ENCODE measurements around the gene HCK.
"Not testable (repeated sequence)": the region's sequence is repeated elsewhere in the genome, so short reads cannot be mapped to it uniquely, and the experiment has no call there.

HCK gene

DNA sequence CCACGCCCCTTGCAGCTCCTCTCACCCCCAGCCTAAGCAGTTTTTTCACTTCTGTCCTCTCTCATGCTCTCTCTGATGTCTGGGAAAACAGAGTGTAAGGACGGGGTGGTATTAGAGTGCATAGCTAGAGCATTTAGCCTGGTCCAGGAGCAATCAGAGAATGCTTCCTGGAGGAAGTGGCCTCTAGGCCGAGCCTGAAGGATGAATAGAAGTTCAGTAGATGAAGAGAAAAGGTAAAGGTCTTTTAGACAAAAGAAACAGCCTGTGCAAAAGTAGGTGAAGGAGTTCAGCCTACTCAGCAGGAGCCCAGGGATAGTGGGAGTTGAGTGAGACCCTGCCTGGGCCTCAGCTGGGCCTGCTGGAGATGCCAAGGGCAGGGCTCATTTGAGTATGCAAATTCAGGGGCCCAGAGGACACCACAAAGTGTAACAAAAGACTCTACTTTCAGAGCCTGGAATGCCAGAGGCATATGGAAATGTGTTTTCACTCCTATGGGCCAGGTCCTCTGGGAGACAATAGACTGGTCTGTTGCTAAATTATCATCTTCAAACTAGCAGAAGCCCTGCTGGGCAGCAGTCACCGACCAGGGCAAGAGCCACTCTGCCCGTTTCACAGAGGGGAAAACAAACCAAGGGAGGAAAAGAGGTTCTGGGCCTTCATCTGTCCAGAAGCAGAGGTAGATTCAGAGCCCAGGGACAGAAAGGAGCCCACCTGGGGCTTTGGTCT lies 37.8 kb downstream of the HCK start:
- no peak for DNase-seq (ENCODE audit: low read depth in 3 of 3, low spot score in 1 of 3)

DNA sequence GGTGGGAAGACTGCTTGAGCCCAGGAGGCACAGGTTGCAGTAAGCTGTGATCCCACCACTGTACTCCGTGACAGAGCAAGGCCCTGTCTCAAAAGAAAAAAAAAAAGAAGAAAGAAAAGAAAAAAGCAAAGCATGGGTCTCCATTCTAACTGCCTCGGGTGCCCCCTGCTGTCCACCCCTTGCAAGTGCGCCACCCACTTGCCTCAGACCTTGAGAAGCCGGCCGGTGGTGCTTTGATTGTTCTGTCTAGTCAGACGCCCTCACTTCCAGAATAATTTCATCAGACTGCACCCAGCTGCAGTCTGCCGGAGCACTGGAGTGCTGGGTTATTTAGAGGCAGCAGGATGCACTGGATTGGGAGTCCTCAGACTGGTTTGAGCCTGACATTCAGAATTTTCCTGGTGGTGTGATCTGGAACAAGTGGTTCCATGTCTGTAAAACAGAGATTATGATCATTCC lies 39.9 kb downstream of the HCK start:
- peak; percentile 25 to 66 (median 50) for DNase-seq (ENCODE audit: low read depth in 3 of 3, low spot score in 1 of 3)

DNA sequence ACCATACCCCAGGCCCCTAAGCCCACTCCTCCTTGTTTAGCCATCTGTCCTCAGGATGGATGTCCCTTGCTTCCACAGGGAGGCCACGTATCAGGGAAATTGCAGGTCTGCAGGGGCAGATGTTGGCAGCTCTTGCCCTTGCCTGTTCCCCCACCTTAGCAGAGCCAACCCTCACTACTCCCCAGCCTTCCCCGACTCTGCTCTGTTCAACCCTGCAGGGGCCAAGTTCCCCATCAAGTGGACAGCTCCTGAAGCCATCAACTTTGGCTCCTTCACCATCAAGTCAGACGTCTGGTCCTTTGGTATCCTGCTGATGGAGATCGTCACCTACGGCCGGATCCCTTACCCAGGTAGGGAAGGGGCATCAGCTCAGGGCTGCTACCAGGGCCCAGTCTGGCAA lies 46.7 kb downstream of the HCK start:
- no peak for DNase-seq (ENCODE audit: low read depth in 3 of 3, low spot score in 1 of 3)

DNA sequence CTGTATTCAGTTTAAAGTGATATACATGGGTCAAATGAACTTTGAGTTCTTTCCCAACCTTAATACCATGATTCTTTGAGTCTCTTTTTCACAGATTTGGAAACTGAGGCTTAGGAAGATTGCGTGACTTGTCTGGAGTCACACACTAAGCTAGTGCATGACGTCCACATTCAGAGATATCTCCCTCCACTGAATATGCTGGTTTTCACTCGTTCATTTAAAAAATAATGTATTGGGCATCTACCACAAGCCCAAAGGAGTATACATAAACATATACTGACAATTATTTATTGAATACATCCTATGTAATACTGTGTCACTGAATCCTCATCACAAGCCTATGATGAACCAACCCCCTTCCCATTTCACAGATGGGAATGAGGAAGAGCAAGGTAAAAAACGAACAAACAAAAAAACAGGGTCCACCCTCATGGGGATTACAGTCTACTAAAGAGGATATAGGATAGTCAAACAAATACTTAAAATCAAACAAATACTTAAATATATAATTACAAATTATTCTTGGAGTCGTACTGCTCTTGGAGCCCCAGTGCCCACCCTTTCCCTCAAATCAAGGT lies 56.9 kb downstream of the HCK start:
- no peak for DNase-seq (ENCODE audit: low read depth in 3 of 3, low spot score in 1 of 3)

DNA sequence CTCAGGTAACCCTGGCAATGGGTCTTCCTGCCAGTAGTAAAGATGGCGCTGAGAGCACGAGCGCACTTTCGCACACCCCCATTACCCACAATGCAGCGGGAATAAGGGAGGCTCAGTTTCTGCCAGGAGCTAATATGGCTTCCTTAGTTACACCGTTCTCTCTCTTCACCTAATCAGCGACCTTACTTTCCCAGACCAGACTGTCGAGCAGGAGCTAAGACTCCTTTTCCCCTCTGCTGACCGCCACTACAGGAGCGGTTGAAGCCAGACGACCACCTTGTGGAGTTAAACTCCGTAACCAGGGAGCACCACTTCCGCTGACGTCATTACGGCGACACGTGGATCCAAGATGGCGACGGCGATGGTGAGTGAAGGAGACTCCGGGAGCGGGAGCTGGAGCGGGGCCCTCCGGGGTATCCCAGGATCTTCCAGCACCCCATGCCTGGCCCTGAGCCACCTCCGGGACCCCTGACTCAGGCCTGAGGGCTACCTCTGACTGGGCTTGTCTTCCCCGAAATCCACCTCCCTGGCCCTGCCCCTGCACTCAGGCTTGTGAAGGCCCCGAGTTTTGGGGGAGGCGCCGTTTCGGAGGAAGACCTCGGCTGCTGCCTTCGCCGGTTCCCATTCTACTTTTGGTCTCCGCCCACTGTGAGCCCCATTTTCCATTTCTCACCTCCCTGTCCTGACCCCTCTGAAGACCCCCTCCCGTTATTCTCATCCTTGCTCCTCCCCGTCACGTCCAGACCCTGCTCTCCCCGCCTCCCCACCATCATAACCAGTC lies 57.5 kb downstream of the HCK start, which contains the start of gene TM9SF4:
Gene TM9SF4 (plus strand): TSS at position 323 of the 781 bp plus-strand sequence. CDS start 27 bp downstream, at position 350.
- DNase-seq (ENCODE audit: low read depth in 3 of 3, low spot score in 1 of 3): peak; percentile 64 to 79 (median 76)

DNA sequence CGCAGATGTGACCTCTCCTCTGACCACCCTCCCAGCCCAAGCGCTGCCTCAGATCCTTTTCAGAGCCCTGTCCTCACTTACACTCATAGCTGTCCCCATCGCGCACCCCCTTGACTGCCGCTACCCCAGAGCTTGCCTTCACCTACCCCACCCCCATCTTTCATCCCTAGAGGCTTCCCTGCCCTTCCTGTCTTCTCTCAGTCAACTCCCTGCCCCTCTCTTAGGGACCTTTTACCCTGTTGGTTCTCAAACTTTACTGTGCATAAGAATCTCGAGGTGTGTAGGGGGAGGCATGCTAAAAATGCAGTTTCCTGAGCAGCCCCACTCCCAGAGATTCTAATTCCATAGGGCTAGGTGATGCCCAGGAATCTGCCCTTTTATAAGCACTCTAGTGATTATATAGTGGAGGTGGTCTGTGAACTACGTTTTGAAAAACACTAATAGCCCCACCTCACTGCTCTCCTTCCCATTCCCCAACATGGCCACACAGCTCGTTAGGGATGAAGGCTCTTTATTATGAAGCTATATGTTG lies 58.2 kb downstream of the HCK start:
- DNase-seq (ENCODE audit: low read depth in 3 of 3, low spot score in 1 of 3): no peak

DNA sequence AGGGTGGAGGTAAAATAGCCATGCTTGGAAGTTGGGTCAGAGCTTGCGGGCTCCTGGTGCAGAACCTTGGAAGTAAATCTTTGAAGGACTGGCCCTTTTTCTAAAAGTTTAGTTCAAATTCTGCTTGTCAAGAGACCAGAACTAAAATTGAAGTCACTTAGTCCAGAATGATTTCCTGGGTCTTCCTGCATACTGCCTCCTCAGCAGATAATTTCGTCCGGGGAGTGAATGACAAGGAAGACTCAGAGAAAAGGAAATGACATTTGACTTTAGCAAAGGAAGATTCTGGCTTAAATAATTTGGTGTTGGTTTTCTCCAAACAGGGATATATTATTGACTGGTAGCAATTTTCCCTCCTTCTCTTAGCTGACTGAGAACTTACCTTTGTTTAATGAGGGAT lies 58.7 kb downstream of the HCK start:
- DNase-seq (ENCODE audit: low read depth in 3 of 3, low spot score in 1 of 3): no peak

DNA sequence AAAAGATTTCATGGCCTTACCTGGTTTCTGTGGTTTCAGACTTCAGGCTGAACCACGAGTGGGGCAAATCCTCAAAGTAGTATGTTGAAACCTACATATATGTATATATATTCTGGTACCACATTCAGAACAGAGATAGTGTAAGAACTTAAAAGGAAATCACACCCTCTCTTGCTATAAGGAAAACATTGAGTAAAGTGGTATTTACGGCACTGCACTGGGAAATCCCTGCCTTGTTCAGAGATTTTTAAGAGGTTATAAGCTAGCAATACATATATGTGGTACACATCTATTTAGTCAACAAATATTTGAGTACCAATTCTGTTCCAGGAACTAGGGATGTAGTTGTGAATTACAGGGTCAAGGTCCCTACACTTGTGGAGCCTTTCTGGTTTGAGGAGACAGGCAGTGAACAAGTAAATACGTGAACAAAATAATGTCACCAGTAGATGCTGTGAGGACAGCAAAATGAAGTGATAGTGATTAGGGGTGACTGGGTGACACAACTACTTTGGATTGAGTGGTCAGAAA lies 59.2 kb downstream of the HCK start:
- DNase-seq (ENCODE audit: low read depth in 3 of 3, low spot score in 1 of 3): no peak

DNA sequence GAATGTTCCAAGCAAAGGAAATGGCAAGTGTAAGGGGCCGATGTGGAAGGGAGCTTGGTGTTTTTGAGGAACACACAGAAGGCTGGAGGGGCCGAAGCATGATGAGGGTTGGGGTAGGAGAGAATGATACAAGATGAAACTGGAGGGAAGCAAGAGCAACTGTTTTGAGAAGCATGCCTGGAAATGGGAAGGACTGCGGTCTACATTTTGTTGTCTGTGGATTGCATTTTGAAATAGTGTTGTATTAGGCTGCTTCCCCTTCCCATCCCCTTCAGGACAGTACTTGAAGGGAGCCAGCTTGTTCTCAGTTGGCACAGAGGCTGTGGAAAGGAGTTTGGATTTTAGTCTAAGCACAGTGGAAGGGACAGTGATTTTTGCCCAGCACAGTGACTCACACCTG lies 59.7 kb downstream of the HCK start:
- no peak for DNase-seq (ENCODE audit: low read depth in 3 of 3, low spot score in 1 of 3)

DNA sequence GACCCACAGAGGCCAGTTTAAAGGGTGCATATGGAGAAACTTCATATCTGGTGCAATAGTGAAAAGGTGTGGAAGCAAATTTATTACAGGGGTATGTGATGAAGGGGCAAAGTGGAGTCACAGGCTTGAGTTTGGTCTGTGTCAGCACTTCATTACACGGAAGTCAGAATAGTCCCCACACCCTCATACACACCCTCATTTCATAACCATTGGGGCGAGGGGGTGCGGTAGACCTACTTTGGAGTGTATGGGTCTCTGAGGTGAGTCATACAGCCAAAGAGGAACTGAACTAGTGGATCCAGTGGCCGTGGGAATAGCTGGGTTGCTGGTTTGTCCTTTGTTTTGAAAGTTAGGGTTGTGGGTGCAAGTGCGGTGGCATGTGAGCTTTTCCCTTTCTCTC lies 60.8 kb downstream of the HCK start:
- DNase-seq (ENCODE audit: low read depth in 3 of 3, low spot score in 1 of 3): no peak

DNA sequence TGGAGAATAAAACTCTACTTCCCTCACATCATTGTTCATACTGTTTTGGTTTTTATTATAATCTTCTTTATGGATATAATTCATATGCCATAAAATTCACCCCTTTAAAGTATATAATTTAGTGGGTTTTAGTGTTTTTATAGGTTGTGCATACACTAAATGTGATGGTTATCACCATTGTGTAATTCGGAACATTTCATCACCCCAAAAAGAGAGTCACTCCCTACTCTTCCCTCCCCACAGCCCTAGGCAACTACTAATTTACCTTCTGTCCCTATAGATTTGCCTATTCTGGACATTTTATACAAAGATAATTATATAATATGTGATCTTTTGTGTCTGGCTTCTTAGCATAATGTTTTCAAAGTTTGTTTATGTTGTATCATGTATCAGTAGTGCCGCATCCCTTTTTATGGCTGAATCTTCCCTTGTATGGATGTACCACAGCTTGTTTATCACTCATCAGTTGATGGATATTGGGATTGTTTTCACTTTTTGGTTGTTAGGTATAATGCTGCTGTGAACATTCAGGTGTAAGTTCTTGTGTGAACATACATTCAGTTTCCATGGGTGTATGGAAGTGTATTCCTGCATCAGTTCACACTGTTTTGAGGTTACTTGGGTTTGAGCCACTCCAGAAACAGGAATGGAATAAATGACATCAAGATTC lies 61.7 kb downstream of the HCK start:
- DNase-seq (ENCODE audit: low read depth in 3 of 3, low spot score in 1 of 3): no peak

DNA sequence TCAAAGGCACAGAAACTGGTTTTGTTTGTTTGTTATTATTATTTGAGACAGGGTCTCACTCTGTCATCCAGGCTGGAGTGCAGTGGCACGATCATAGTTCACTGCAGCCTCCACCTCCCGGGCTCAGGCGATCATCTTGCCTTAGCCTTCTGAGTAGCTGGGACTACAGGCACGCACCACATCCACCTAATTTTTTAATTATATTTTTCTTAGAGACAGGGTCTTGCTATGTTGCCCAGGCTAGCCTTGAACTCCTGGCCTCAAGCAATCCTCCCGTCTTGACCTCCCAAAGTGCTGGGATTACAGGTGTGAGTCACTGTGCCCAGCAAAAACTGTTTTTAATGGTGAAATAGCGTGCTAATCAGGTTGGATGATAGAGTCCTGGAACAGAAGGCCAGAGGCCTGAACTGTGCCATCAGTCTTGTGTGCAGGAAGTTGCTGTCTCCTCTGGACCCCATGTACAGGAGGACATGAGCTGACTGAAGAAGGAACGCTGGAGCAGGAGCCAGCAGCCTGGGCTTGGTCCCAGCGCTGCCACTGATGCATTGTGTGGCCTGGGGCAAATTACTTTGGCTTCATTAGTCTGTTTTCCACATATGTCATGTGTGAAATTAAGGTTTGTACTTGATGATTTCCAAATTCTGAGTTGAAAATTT lies 62.4 kb downstream of the HCK start:
- no peak for DNase-seq (ENCODE audit: low read depth in 3 of 3, low spot score in 1 of 3)

DNA sequence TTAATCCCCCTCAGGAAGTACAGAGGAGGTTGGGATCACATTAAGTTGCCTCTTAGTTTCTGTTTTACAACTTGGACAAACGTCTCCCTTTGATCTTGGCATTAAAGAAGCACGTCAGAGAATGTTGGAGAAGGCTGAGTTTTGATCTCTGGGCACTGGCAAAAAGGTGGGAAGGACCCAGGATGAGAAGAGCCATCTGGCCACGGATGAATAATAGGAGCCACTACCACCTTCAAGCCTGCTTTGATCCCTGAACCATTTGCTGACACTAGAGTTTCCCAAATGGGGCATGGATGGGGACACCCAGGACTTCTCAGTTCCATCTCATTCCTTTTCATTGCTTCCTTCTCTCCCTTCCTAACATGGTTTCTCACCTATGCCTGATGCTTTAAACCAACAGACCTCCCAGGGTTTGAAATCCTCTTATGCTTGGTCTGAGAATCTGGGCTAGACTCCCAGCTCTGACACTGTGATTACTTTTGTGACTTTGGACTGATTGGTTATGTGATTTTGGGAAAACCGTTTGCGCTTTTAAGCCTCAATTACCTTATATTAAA lies 63.2 kb downstream of the HCK start:
- DNase-seq (ENCODE audit: low read depth in 3 of 3, low spot score in 1 of 3): no peak

DNA sequence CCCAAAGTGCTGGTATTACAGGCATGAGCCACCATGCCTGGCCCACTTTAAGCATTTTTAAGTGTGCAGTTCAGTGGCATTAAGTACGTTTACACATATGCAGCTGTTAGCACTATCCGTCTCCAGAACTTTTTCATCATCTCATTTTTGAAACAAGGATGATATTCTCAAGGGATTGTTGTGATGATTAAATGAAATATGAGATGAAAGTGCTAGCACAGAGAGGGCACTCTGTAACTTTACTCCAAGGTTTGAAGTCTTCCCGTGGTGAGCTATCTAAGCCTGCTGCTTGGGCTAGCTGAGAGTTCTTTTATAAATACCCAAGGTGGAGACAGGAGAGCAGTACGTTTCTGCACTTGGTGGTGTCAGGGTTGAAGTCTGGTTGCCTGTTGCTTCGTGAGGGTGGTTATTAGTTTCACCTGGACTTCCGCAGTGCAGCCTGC lies 64.1 kb downstream of the HCK start:
- no peak for DNase-seq (ENCODE audit: low read depth in 3 of 3, low spot score in 1 of 3)

DNA sequence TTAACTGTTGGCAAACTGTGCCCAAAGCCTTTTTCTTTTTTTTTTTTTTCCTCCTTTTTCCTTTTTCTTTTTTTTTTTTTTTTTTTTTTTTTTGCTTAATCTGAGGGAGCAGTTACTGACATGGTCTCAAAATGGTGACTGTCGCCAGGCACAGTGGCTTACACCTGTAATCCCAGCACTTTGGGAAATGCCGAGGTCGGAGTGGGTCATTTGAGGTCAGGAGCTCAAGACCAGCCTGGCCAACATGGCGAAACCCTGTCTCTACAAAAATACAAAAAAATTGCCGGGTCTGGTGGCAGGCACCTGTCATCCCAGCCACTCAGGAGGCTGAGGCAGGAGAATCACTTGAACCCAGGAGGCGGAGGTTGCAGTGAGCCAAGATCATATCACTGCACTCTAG lies 64.8 kb downstream of the HCK start:
- not testable (repeated sequence) for DNase-seq (ENCODE audit: low read depth in 3 of 3, low spot score in 1 of 3)

DNA sequence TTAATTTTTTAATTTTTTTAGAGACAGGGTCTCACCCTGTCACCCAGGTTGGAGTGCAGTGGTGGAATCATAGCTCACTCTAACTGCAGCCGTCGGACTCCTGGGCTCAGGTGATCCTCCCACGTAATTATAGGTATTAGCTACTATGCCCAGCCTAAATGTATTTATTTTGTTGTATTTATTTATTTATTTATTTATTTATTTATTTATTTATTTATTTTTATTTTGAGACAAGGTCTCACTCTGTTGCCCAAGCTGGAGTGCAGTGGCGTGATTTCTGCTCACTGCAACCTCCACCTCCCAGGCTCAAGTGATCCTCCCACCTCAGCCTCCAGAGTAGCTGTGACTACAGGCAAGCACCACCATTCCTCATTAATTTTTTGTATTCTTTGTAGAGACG lies 66.4 kb downstream of the HCK start:
- DNase-seq (ENCODE audit: low read depth in 3 of 3, low spot score in 1 of 3): not testable (repeated sequence)

DNA sequence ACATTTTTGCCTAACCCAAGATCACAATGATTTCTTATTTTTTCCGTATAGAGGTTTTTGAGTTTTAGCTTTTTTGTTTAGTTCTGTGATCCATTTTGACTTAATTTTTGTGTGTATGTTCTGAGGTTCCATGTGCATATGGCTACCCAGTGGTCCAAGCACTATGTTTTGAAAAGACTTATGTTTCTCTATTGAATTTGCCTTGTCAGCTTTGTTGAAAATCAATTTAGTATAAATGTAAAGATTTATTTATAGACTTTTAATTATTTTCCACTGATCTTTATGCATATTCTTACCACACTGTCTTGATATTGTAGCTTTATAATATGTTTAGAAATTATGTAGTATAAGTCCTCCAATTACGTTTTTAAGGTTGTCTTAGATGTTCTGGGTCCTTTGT lies 67.7 kb downstream of the HCK start:
- DNase-seq (ENCODE audit: low read depth in 3 of 3, low spot score in 1 of 3): no peak

DNA sequence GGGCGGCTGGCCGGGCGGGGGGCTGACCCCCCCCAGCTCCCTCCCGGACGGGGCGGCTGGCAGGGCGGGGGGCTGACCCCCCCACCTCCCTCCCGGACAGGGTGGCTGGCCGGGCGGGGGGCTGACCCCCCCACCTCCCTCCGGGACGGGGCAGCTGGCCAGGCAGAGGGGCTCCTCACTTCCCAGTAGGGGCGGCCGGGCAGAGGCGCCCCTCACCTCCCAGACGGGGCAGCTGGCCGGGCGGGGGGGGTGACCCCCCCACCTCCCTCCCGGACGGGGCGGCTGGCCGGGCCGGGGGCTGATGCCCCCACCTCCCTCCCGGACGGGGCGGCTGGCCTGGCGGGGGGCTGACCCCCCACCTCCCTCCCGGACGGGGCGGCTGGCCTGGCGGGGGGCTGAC lies 69.9 kb downstream of the HCK start:
- DNase-seq (ENCODE audit: low read depth in 3 of 3, low spot score in 1 of 3): not testable (repeated sequence)

DNA sequence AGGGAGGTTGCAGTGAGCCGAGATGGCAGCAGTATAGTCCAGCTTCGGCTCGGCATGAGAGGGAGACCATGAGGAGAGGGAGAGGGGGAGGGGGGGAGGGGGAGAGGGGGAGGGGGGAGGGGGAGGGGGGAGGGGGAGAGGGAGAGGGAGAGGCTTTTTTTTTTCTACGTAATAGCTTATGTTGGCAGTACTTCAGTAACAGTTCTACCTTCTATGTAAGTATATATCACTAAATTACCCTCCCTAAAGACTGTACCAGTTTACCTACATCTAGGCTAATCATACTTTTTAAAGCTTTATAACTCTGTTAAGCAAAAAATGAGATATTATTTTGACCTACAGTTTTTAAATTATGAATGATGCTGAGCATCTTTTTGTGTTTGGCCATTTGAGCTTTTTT lies 71.0 kb downstream of the HCK start:
- no peak for DNase-seq (ENCODE audit: low read depth in 3 of 3, low spot score in 1 of 3)

DNA sequence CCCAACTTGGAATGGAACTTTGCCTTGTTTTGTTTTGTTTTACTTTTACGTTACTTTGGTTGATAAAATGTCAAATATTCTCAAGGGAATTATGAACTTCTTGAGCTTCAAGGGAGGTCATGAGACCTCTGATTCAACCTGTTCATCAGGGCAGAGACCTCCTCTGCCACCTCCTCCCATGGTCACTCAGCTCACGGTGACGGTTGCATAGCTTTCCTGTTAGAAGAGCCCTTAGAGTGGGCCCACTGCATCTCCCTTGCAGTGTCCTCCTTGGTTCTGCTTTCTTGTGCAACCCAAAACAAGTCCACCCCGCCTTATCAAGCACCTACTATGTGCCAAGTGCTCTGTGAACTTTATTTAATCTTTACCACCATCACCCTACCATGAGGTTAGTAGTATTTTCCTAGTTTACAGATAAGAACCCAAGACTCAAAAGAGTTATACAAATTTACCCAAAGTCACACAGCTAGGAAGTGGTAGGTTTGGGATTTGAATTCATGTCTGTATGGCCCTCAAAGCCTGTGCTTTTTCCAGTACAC lies 72.9 kb downstream of the HCK start:
- no peak for DNase-seq (ENCODE audit: low read depth in 3 of 3, low spot score in 1 of 3)

Measured in stimulated activated CD4-positive, alpha-beta T cell treated with anti-CD3 and anti-CD28 coated beads, TNF-alpha, amount 100 ng/mL, for 1 hour (primary cell).